DOHH2 (cell line): ENCODE results near the gene EN2.

Source experiments
- H3F3A ChIP-seq: fragments of 200-600 bp; sonication (generic), shearing (Covaris generic); 2 replicates; pipeline ENCODE4 v1.6.0; 2016; ENCODE audit warnings: antibody characterized with exemption, mild to moderate bottlenecking; ENCODE audit not compliant: control insufficient read depth, insufficient read depth
- H3K27ac ChIP-seq: fragments of 200-600 bp; sonication (generic); 2 replicates; pipeline ENCODE4 v1.5.1; 2014; ENCODE audit warnings: low read depth, mild to moderate bottlenecking, low read length, moderate library complexity
- H3K27me3 ChIP-seq: fragments of 200-600 bp; sonication (generic); 2 replicates; pipeline ENCODE4 v1.6.1; 2014; ENCODE audit warnings: mild to moderate bottlenecking, low read length, mixed read lengths; ENCODE audit not compliant: control insufficient read depth
- H3K36me3 ChIP-seq: fragments of 200-600 bp; sonication (generic); 2 replicates; pipeline ENCODE4 v1.6.1; 2014; ENCODE audit warnings: mild to moderate bottlenecking, low read length, moderate library complexity, mixed read lengths; ENCODE audit not compliant: control insufficient read depth
- H3K4me1 ChIP-seq: fragments of 200-600 bp; sonication (generic); 2 replicates; pipeline ENCODE4 v1.6.1; 2014; ENCODE audit warnings: mild to moderate bottlenecking, low read length, mixed read lengths; ENCODE audit not compliant: control insufficient read depth
- H3K4me2 ChIP-seq: fragments of 200-600 bp; sonication (generic); 2 replicates; pipeline ENCODE4 v1.6.0; 2014; ENCODE audit warnings: mild to moderate bottlenecking, low read length, moderate library complexity
- H3K4me3 ChIP-seq: fragments of 200-600 bp; sonication (generic); 2 replicates; pipeline ENCODE4 v1.5.1; 2014; ENCODE audit warnings: mild to moderate bottlenecking, low read length, mixed read lengths
- H3K79me2 ChIP-seq: fragments of 200-600 bp; sonication (generic); 2 replicates; pipeline ENCODE4 v1.6.1; 2014; ENCODE audit warnings: mild to moderate bottlenecking, low read length, mixed read lengths; ENCODE audit not compliant: control insufficient read depth
- H3K9me2 ChIP-seq: fragments of 200-600 bp; sonication (generic); replicated peaks from 2 replicates; pipeline ENCODE4 v1.6.1; 2014; ENCODE audit warnings: mild to moderate bottlenecking, low read length, mixed read lengths; ENCODE audit not compliant: control insufficient read depth
- H3K9me3 ChIP-seq: fragments of 200-600 bp; sonication (generic); 2 replicates; pipeline ENCODE4 v1.6.1; 2014; ENCODE audit warnings: antibody characterized with exemption, low read length, mixed read lengths; ENCODE audit not compliant: control insufficient read depth, insufficient read depth
- H4K20me1 ChIP-seq: fragments of 200-600 bp; sonication (generic); 2 replicates; pipeline ENCODE4 v1.6.0; 2014; ENCODE audit warnings: low read depth, mild to moderate bottlenecking, antibody characterized with exemption, low read length, moderate library complexity; ENCODE audit not compliant: control insufficient read depth, insufficient read depth
- CTCF ChIP-seq: fragments of 200-600 bp; sonication (generic); IDR thresholded peaks from one replicate; pipeline ENCODE4 v1.5.1; 2014; ENCODE audit warnings: antibody characterized with exemption, mild to moderate bottlenecking, low read depth, low read length; ENCODE audit not compliant: poor library complexity, severe bottlenecking
- EZH2phosphoT487 ChIP-seq: fragments of 200-600 bp; sonication (generic); IDR thresholded peaks from 2 replicates; pipeline ENCODE4 v1.6.1; 2017; ENCODE audit warnings: borderline replicate concordance, mild to moderate bottlenecking, antibody characterized with exemption, low read length, moderate library complexity, mixed read lengths

EN2 gene

GRCh38 chr7:155482511-155483183, 24.7 kb downstream of the EN2 start:
- Histone ChIP-seq H3F3A (no peaks in the 10 kb centered on the region), H3K4me1 (no peaks in the 10 kb centered on the region), H3K27ac (no peak overlapping the region), H3K4me2 (no peak overlapping the region), H3K9me2 (no peaks in the 10 kb centered on the region), H3K36me3 (no peaks in the 10 kb centered on the region), H3K9me3 (peaks cover 6% of the 10 kb centered on the region; the same call in 1 of the 2 replicates), H3K27me3 (peaks cover 9% of the 10 kb centered on the region; the same call in 1 of the 2 replicates), H4K20me1 (no peaks in the 10 kb centered on the region), H3K4me3 (no peak overlapping the region), H3K79me2 (no peaks in the 10 kb centered on the region)
- TF ChIP-seq CTCF: no peak
- TF ChIP-seq EZH2phosphoT487: no peak

DNA sequence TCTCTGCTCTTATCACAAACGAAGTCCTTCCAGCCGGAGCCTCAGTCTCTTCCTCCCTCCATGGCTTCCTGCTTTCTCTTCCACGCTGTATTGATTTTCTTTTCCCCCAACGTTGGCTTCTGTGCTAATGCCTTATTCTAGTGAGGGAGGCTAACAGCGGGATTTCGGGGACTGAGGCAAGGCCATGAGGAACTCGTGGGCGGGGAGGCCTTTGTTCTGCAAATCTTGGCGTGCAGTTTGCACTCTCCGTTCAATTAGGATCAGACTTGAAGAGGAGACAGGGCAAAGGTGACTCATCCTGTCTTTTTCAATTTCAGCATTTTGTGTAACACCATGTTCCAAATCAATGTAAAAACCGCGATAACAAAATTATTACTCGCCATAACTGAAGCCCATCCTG, 25.3 kb downstream of the EN2 start:
- H4K20me1 ChIP-seq: no peaks in the 10 kb centered on the region
- H3K4me1 ChIP-seq: no peaks in the 10 kb centered on the region
- peaks cover 6% of the 10 kb centered on the region; the same call in 1 of the 2 replicates for H3K9me3 ChIP-seq
- TF ChIP-seq CTCF (no peak), EZH2phosphoT487 (no peak)
- no peaks in the 10 kb centered on the region for H3K79me2 ChIP-seq
- H3K36me3 ChIP-seq: no peaks in the 10 kb centered on the region
- no peaks in the 10 kb centered on the region for H3K9me2 ChIP-seq
- H3F3A ChIP-seq: no peaks in the 10 kb centered on the region
- no peak overlapping the region for H3K27ac ChIP-seq
- H3K27me3 ChIP-seq: peaks cover 4% of the 10 kb centered on the region; the same call in 1 of the 2 replicates
- H3K4me2 ChIP-seq: no peak overlapping the region
- no peak overlapping the region for H3K4me3 ChIP-seq

GRCh38 chr7:155483868-155484325, 26.0 kb downstream of the EN2 start:
- no peak overlapping the region for H3K4me2 ChIP-seq

More at GRCh38 chr7:155483868-155484325, 26.0 kb downstream of the EN2 start:
- no peak for TF ChIP-seq EZH2phosphoT487
- TF ChIP-seq CTCF: no peak
- no peak overlapping the region for H3K4me3 ChIP-seq
- no peaks in the 10 kb centered on the region for H3K9me2 ChIP-seq
- peaks cover 6% of the 10 kb centered on the region; the same call in 1 of the 2 replicates for H3K9me3 ChIP-seq
- H3K27me3 ChIP-seq: 0 out of 2 replicates have a peak, but pooled peaks cover 3% of the 10 kb centered on the region
- H4K20me1 ChIP-seq: no peaks in the 10 kb centered on the region
- no peaks in the 10 kb centered on the region for H3K36me3 ChIP-seq
- no peaks in the 10 kb centered on the region for H3K79me2 ChIP-seq
- no peaks in the 10 kb centered on the region for H3F3A ChIP-seq
- H3K4me1 ChIP-seq: peaks cover 5% of the 10 kb centered on the region
- no peak overlapping the region for H3K27ac ChIP-seq
